ENCODE data around the gene SPON1. TPM values are rescaled to one million over a fixed set of nuclear protein-coding genes. Genes with fewer than 3 reads are reported as not detected.

The SPON1 gene
- total and polyA plus RNA-seq, 10 of the 15 experiments (the other 5 are each of a cell fraction or from before 2014, with no cell fraction given): 0.13 to 1.1 (median 0.18) TPM; not detected in 5

DNA sequence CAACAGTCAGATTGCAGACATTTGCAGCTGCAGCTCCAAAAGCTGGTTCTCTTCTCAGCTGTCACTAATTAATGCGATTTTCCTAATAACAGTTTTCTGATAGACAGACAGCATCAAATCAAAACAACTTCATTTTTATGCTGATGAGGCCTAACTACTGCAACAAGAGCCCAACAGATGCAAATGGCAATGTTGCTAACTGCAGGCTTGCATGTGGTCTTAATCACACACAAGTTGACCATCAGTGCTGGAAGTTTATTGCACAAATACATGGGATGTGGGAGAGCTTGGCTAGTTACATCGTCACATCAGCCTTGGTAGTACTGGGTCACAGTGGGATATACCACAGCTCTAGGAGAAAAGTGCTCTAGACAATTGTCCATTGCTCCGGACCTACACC lies 99.2 kb downstream of the SPON1 start:
- Histone ChIP-seq H3K27me3 (replicated peaks in 1 of 2; ENCODE audit: control insufficient read depth in 2 of 2, insufficient read depth in 2 of 2, low read length in 1 of 2) (no peaks in the 10 kb centered on the region; a peak in 1 of 4 replicates), H3K4me2 (ENCODE audit: control insufficient read depth, insufficient read depth) (no peak overlapping the region), H3K36me3 (ENCODE audit: control insufficient read depth in 2 of 2, insufficient read depth in 2 of 2, low read length in 1 of 2) (no peaks in the 10 kb centered on the region), H3K9ac (ENCODE audit: control insufficient read depth, insufficient read depth, low read length) (no peak overlapping the region), H3K27ac (ENCODE audit: control insufficient read depth, insufficient read depth) (no peak overlapping the region), H3K9me3 (replicated peaks; ENCODE audit: control insufficient read depth, insufficient read depth, low read length) (no peaks in the 10 kb centered on the region), H3K4me1 (ENCODE audit: control insufficient read depth, insufficient read depth, low read length) (no peaks in the 10 kb centered on the region), H4K20me1 (ENCODE audit: control insufficient read depth, insufficient read depth) (no peaks in the 10 kb centered on the region), H3K79me2 (ENCODE audit: control insufficient read depth, insufficient read depth, low read length) (no peaks in the 10 kb centered on the region), H2AFZ (ENCODE audit: control insufficient read depth, low read depth, low read length) (no peak overlapping the region), H3K4me3 (no peak overlapping the region)
- no peak for ATAC-seq
- ChIA-PET SMC1A (ENCODE audit: uncharacterized antibody, unreplicated experiment) (no interaction called here), POLR2A (no interaction called here), CTCF (interaction anchor here (1.1 kb wide), 1 partner anchor 289 kb away, joined by 3 read pairs; no protein-coding TSS in a partner anchor), RAD21 (ENCODE audit: unreplicated experiment) (no interaction called here)
- BruUV-seq (replicated peaks): no TSS peak
- TF ChIP-seq, protein P1, sequence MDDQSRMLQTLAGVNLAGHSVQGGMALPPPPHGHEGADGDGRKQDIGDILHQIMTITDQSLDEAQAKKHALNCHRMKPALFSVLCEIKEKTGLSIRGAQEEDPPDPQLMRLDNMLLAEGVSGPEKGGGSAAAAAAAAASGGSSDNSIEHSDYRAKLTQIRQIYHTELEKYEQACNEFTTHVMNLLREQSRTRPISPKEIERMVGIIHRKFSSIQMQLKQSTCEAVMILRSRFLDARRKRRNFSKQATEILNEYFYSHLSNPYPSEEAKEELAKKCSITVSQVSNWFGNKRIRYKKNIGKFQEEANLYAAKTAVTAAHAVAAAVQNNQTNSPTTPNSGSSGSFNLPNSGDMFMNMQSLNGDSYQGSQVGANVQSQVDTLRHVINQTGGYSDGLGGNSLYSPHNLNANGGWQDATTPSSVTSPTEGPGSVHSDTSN (IDR thresholded peaks at IDR 0.05; ENCODE audit: insufficient replicate concordance, low read depth, low read length): no peak
- TF ChIP-seq ZNF384 (IDR thresholded peaks at IDR 0.05; ENCODE audit: borderline replicate concordance, low read depth, low read length) (no peak), TCF3 (IDR thresholded peaks at IDR 0.05; ENCODE audit: borderline replicate concordance, insufficient read depth, low read depth, low read length) (no peak), MXI1 (IDR thresholded peaks at IDR 0.05; ENCODE audit: low read depth, low read length) (no peak), IKZF2 (IDR thresholded peaks at IDR 0.05) (no peak)
- TF ChIP-seq, protein P2, sequence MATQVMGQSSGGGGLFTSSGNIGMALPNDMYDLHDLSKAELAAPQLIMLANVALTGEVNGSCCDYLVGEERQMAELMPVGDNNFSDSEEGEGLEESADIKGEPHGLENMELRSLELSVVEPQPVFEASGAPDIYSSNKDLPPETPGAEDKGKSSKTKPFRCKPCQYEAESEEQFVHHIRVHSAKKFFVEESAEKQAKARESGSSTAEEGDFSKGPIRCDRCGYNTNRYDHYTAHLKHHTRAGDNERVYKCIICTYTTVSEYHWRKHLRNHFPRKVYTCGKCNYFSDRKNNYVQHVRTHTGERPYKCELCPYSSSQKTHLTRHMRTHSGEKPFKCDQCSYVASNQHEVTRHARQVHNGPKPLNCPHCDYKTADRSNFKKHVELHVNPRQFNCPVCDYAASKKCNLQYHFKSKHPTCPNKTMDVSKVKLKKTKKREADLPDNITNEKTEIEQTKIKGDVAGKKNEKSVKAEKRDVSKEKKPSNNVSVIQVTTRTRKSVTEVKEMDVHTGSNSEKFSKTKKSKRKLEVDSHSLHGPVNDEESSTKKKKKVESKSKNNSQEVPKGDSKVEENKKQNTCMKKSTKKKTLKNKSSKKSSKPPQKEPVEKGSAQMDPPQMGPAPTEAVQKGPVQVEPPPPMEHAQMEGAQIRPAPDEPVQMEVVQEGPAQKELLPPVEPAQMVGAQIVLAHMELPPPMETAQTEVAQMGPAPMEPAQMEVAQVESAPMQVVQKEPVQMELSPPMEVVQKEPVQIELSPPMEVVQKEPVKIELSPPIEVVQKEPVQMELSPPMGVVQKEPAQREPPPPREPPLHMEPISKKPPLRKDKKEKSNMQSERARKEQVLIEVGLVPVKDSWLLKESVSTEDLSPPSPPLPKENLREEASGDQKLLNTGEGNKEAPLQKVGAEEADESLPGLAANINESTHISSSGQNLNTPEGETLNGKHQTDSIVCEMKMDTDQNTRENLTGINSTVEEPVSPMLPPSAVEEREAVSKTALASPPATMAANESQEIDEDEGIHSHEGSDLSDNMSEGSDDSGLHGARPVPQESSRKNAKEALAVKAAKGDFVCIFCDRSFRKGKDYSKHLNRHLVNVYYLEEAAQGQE (IDR thresholded peaks at IDR 0.05; ENCODE audit: low read depth, low read length): no peak
- no peak for FAIRE-seq
- in situ Hi-C loops (cut with MboI): no loop called here
- DNase-seq (ENCODE audit: low read depth, low spot score): no peak
- WGBS (ENCODE audit: insufficient coverage, insufficient replicate concordance, low lambda C conversion rate, missing lambda C conversion rate): 36% methylated on average over 3 of the region's 3 CpGs
- intact Hi-C loops (cut with micrococcal nuclease; ENCODE audit: unreplicated experiment): loop anchor here (10.0 kb wide), 1 partner anchor 57 kb away; no protein-coding TSS in a partner anchor
